Activated effector memory CD4-positive, alpha-beta T cell treated with Interleukin-2 at 50 U/mL for 16 hours (primary cell): ENCODE measurements around the gene GALNT16.

Experiments used
- DNase-seq: peaks from one replicate; pipeline ENCODE4 v3.0.0-alpha.2; 2020

Gene GALNT16

GRCh38 chr14:69319911-69320310, 60.0 kb downstream of the GALNT16 start:
- no peak for DNase-seq

GRCh38 chr14:69320581-69321365, 60.8 kb downstream of the GALNT16 start:
- DNase-seq = no peak

GRCh38 chr14:69321601-69322330, 61.8 kb downstream of the GALNT16 start:
- DNase-seq = no peak

- DNase-seq = no peak
Observed at GRCh38 chr14:69323266-69323998, 63.5 kb downstream of the GALNT16 start.

- no peak for DNase-seq
Observed at GRCh38 chr14:69323999-69324282, 64.0 kb downstream of the GALNT16 start.

- no peak for DNase-seq
Observed at GRCh38 chr14:69324341-69324931, 64.5 kb downstream of the GALNT16 start.

- DNase-seq = no peak
Observed at GRCh38 chr14:69325086-69325485, 65.1 kb downstream of the GALNT16 start.

- no peak for DNase-seq
Observed at GRCh38 chr14:69325646-69326265, 65.8 kb downstream of the GALNT16 start.

GRCh38 chr14:69326611-69327010, 66.7 kb downstream of the GALNT16 start:
- no peak for DNase-seq

- no peak for DNase-seq
Observed at GRCh38 chr14:69327507-69327906, 67.5 kb downstream of the GALNT16 start.

- DNase-seq = no peak
Observed at GRCh38 chr14:69328317-69328716, 68.4 kb downstream of the GALNT16 start.

- no peak for DNase-seq
Observed at GRCh38 chr14:69328765-69329164, 68.8 kb downstream of the GALNT16 start.

GRCh38 chr14:69331206-69331605, 71.2 kb downstream of the GALNT16 start:
- DNase-seq = no peak

GRCh38 chr14:69332782-69333395, 72.9 kb downstream of the GALNT16 start:
- no peak for DNase-seq

GRCh38 chr14:69333791-69334337, 73.9 kb downstream of the GALNT16 start:
- DNase-seq = no peak

- DNase-seq = no peak
Observed at GRCh38 chr14:69334576-69334975, 74.6 kb downstream of the GALNT16 start.

GRCh38 chr14:69335371-69335771, 75.4 kb downstream of the GALNT16 start:
- no peak for DNase-seq

GRCh38 chr14:69337984-69338383, 78.0 kb downstream of the GALNT16 start:
- DNase-seq = no peak

GRCh38 chr14:69339426-69339825, 79.5 kb downstream of the GALNT16 start:
- no peak for DNase-seq

- no peak for DNase-seq
Observed at GRCh38 chr14:69342928-69343525, 83.1 kb downstream of the GALNT16 start.

- DNase-seq = no peak
Observed at GRCh38 chr14:69344171-69344570, 84.2 kb downstream of the GALNT16 start.

GRCh38 chr14:69345402-69345801, 85.4 kb downstream of the GALNT16 start:
- no peak for DNase-seq
